GM18909 (cell line): ENCODE data around the gene MYO5C.
"Not testable (repeated sequence)": the region's sequence is repeated elsewhere in the genome, so short reads cannot be mapped to it uniquely, and the experiment has no call there.

Experiments used
- ATAC-seq: cut with Tn5 transposase; IDR thresholded peaks from one replicate; pipeline ENCODE4 v1.9.1; 2021; ENCODE audit warnings: mild to moderate bottlenecking; ENCODE audit not compliant: unreplicated experiment, poor library complexity

Gene MYO5C

DNA sequence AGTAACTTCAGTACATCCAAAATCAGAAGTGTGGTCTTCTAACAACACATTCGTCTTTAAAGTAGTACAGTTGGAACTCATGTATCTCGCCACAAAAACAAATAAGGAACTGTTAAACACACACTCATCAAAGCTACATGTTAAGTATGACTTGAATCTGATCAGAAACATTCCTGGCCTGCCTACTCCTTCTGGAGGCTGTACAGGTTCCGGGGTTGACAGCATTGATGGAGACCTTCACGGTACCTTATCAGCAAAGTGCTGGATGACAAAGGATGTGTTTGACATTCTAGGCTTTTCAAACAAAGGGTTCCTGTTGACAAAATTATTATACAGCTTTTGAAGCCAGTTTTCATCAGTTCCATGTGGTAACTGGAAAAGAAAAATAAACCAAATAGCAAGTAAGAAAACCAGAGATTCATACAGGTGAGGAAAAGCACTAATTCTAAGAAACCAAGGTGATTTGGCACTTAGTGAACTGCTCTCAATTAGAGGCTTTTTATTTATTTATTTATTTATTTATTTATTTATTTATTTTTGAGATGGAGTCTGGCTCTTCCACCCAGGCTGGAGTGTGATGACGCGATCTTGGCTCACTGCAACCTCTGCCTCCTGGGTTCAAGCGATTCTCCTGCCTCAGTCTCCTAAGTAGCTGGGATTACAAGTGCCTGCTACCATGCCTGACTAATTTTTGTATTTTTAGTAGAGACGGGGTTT lies 44.3 kb downstream of the MYO5C start:
- no peak for ATAC-seq

DNA sequence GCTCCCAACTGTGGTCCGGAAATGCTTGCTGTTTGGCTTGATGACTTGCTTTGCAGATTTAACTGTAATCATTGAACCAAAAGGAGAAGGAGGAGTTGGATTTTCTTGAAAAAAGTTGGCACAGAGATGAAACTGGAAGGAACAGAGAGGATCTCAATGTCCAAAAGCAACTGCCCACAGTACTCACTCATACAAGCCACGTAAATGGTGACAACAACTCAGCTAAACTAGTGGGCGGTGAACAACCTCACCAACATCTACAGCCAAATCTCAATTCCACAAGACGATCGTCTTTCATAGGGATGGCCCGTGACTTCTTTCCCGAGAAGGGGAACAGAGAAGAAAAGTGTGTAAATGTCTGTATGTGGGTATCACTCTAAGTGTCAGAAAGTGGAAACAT lies 48.1 kb downstream of the MYO5C start:
- ATAC-seq: no peak

DNA sequence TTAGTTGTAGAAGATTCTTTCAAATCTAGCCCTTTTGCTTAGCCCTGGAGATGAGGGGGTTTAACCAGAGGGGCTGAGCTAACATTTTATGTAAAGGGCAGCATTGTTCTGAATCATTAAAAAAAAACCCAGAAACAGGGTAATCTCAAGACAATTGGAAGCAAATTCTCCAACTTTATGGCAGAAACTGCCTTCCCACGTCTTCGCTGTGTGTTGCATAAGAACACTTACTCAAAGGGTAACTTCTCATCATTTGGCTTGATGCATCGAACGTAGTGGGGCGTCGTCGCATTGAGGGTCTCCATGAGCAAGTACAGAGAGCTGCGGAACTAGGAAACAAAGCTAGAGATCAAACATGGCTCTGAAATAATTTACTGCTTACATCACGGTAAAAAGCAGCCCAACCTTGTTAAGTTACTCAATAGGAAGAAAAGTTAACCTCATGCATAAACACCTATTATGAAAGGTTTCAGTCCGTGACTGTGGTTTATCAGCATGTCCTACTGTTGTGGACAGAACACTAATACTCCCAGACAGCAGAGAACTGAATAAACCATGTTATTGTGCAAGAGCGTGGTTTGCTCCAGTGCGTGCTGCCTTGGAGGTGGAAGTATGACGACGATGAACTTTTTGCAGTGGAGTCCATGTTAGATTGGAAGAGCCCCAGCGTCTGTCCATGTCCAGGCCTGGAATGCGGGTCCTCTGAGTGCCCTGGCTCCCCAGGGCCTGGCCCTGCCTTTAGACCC lies 48.7 kb downstream of the MYO5C start:
- no peak for ATAC-seq

DNA sequence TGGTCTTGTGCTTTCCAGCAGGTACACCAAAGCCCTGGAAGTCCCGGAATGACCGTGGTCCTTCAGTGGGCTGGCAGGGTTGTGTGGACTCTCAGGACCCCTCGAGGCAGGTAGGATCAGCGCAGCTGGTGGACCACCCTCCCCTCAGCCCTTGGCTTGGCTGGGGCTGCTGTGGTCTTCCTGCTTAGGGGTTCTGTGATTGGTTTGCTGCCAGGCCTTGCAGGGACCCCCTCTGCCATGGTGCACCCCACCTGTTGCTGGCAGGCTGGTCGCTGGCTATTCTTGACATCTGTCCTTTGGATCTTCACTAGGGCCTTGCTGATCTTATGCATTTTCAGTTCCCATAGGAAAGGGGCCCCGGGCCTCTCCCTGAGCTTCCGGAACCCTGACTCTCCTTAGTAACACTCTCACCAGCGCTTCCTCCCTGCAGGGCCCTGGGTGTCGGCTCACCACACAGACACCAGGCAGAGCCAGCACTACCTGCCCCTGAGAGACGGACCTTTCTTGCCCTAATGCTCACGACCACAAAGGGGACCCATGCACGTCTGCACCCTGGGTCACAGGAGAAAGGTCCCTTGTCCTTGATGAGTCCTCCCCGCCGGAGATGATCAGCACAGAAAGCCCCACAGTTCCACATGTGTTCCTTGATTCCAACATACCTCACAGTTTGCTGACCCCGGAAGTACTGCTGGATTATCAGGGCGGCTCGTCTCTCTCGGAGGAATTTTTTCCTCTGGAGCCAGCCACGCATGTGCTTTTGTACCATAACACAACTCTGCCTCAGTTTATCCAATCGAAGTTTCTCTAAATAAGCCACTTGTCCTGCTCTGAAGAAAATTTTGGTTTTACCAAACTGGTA lies 51.7 kb downstream of the MYO5C start:
- peak; percentile 60 for ATAC-seq

DNA sequence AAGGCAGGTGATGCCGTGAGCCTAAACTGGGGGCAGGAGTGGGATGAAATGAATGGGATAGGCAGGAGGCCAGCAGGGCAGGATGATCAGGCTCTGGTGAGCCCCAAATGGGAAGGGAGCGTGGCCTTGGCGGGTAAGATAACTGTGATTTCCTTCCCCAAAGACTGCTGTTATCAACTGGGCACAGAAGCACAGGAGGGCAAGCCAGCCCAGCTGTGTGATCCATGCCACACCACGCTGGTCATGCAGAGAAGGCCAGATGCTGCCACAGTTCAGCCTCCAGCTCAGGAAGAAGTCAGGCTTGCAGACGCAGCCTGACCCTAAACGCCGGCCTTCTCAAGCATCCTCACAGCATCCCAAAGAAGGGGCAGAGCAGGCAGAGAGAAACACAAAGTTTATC lies 52.3 kb downstream of the MYO5C start:
- no peak for ATAC-seq

DNA sequence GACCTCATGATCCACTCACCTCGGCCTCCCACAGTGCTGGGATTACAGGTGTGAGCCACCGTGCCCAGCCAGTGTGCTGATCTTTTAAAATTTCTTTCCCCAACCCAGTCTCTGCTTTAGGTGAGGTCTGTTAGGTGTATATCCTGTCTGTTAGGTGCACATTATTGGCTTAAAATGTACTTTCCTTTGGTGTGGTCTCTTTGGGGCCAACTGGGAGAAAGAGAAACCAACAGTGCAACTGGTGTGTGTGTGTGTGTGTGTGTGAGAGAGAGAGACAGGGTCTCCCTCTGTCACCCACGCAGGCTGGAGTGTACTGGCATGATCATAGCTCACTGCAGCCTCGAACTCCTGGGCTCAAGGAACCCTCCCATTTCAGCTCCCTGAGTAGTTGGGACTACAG lies 54.1 kb downstream of the MYO5C start:
- no peak for ATAC-seq

DNA sequence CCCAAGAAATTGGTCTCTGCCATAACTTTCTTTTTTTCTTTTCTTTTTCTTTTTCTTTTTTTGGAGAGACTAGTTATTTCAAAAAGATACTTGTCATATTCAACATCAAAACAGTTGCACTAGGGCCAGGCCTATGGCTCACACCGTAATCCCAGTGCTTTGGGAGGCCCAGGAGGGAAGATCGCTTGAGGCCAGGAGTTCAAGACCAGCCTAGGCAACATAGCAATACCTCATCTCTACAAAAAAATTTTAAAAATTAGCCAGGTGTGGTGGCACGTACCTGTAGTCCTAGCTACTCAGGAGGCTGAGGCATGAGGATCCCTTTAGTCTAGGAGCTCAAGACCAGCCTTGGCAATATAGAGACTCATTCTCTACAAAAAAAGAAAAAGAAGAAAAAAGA lies 55.4 kb downstream of the MYO5C start:
- ATAC-seq: no peak

DNA sequence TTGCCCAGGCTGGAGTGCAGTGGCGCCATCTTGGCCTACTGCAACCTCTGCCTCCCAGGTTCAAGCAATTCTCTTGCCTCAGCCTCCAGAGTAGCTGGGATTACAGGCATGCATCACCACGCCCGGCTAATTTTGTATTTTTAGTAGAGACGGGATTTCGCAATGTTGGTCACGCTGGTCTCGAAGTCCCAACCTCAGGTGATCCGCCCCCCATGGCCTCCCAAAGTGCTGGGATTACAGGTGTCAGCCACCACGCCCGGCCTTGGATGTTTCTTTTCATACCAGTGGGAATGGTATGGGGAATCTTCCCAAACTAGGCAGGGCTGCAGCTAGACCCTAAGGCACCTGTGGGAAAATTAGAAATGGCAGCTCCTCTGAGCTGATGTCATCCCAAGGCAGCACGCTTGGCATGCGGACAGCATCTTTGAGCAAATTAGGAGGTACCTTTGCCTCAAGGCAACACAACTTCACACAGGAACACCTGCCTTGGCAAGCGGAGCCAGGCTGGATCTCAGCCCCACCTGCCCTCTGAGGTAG lies 56.5 kb downstream of the MYO5C start:
- not testable (repeated sequence) for ATAC-seq

DNA sequence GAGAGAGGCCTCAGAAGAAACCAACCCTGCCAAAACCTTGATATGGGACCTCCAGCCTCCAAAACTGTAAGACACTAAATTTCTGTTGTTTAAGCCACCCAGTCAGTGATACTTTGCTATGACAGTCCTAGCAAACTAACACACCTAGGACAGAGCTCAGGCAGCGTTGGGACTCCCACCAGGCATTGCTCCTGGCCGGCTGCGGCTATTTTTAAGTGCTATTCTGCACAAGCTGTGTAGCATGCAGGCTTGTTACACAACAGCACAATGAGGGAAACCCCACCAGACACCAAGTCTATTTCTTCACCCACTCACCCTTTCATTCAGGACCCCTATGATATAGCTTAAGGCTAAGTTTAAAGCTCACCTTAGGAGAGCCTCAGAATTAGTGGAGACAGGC lies 57.5 kb downstream of the MYO5C start:
- no peak for ATAC-seq

DNA sequence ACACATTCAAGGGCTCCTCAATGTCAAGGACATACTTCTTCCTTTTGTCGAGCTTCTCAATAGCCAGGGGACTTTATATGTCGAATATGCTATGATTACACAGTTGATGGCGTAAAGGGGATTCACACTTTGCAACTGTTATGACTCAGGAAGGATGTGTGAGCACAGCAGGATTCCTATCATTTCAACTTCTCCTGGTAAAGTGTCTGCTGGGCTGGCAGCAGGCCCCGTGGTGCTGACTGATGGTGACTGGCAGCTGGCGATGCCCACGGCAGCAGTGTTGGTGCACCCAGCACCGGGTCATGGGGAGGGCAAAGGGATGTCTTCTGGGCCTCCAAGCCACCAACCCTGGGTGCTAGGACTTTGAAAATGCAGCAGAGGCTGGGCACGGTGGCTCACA lies 59.6 kb downstream of the MYO5C start:
- no peak for ATAC-seq

DNA sequence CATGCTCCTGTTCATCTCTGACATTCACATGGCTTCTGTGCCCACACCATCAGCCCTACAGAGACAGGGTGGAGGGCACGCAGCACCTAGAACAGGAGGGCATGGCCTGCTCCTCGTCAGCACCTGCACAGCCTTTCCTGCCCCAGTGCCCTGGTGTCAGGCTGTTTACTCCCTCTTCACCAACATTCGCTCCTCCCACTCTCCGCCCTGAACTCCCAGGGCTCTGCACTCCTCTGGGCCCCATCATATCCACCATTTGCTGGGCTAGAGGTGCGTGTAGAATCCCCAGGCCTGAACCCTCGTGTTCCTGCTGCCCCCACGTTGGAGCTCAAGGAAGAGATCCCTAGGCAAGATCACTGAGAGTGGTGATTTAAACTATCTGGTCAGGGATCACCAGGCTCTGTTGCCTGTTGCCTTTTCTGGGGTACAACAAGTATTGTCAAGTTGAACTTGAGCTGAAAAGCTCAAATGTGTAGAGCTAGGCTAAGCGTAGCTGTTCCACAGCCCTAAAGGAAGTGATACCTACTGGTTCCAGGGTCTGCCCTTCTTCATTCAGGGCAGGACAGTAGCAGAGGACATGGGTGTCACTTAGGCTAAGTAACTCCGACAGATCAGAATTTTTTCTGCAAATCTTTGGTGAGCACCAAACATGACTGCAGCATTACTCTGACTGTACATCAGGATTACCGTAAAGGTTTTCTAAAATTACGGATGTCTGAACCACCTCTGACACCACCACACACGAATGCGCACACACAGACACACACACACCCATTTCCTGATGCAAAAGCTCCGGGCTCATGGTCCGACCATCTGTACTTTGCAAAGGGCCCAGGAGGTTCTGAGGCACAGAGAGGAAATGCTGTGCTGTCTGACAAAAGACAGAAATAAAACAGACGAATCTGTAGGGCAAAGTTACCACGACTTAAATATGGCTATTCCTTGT lies 60.7 kb downstream of the MYO5C start:
- ATAC-seq: peak; percentile 49

DNA sequence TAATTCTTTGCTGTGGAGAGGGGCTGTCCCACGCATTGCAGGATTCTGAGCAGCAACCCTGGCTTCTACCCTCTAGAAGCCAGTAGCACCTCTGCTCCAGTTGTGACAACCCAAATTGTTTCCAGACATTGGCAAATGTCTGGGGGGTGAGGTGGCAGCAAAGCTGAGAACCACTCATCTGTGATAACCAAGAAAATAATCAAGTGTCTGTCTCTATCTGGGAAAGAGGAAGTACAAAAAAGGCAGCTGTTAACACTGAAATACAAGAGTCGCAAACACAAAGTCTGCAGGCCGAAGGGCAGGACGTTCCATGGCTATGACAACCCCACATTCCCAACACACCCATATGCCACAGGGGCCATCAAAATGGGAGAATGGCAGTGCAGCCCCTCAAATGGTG lies 62.2 kb downstream of the MYO5C start:
- peak; percentile 44 for ATAC-seq

DNA sequence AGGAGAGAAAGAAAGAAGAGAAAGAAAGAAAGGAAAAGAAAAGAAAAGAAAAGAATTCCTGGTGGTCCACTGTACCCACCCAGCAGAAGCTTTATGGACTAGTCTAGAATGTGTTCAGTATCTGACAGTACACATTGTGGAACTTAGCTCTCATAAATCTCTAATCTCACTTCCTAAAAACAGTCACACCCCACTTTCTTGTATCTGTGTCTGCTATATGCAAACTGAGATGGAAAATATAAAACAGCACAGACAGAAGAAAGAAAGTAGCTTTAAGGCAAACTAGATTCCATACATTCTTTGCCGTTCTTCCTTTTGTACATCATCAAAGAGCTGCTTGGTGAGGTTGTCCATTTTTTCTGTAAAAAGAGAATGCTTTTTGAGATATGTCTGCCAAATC lies 63.3 kb downstream of the MYO5C start:
- ATAC-seq: peak; percentile 67

DNA sequence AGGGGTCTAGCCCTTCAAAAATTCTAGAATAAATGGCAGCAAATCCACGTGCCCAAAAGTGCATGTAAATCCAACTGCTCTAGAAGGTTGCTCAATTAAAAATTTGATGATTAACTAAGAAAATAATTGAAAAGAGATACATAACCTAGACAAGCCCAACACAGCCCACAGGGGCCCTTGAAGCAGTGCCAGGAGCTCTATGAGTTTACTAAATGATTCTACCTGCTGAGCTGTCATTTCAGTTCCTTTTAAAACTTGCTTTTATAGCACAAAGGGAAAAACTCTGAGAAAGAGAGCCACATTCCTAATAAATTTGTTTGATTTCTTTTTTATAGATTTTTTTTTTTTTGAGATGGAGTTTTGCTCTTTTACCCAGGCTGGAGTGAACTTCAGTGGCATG lies 65.5 kb downstream of the MYO5C start:
- no peak for ATAC-seq

DNA sequence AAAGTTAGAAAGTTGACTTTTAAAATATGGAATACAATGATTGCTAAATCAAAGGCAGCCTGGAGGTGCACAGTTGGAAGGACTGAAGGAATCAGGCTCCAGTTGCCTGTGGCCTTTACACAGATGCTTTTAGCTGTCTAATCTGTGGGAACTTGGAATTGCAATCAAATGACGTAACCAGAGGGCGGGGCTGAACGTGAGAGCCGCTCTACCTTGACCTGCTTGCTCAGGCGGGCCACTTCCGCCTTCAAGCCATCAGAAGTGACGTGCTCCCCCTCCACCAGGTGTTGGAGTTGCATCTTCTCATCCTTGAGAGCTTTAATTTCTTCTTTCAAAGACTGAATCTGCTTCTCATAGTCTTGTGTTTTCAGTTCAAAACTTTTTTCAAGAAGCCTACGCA lies 66.7 kb downstream of the MYO5C start:
- ATAC-seq: peak; percentile 42

DNA sequence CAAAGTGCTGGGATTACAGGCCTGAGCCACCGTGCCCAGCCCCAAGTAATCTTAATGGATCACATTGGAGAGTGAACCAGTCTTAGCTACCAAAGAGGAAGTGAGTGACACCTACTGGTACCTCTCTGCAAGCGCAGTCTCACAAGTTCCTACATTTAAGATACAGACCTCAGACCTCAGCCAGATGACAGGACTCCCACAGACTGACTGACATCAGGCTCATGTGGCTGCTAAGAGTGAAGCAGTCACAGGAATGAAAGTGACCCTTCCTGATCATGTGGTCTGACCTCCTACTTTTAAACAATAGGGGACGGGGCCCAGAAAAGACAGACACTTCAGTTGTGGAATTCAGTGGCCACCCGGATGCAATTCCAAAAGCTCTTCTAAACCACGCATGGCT lies 68.1 kb downstream of the MYO5C start:
- peak; percentile 82 for ATAC-seq

DNA sequence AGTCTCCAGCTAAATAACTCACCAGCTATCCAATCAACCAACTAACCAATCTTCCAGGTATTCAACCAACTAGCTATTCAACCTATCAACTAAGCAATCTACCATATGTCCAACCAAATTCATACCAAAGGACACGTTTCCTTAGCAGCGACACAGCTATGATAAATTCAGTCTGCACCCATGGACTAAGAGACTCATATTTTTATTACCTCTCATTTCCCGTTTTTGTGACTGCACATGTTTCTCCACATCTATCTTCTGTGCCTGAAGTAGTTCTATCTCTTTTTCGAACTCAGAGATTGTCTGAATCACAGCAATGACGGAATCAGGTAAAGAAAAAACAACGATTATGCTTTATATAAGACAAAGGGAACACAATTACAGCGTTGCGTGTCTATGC lies 70.4 kb downstream of the MYO5C start:
- no peak for ATAC-seq

DNA sequence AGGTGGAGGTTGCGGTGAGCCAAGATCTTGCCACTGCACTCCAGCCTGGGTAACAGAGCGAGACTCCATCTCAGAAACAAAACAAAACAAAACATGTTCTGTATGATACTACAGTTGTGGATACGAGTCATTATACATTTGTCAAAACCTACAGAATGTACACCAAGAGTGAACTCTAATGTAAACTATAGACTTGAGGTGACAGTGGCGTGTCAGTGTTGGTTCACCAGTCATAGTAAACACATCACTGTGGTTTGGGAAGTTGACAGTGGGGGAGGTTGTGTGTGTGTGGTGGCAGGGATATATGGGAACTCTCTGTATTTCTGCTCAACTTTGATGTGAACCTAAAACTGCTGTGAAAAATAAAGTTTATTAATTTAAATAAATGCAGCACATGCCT lies 71.4 kb downstream of the MYO5C start:
- no peak for ATAC-seq

DNA sequence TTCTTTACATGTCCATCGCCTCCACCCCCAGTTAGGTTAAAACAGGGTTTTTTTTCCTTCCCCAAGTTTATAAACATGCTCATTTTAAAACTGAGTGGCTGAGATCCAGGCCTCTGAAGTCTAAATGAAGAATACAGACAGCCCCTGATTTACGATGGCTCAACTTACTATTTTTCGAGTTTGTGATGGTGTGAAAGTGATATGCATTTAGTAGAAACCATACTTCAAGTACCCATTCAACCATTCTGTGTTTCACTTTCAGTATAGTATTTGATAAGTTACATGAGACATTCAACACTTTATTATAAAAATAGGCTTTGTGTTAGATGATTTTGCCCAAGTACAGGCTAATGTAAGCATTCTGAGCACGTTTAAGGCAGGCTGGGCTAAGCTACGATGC lies 73.9 kb downstream of the MYO5C start:
- peak; percentile 57 for ATAC-seq
